ENCODE data around the gene PGAP3.

The PGAP3 gene

DNA sequence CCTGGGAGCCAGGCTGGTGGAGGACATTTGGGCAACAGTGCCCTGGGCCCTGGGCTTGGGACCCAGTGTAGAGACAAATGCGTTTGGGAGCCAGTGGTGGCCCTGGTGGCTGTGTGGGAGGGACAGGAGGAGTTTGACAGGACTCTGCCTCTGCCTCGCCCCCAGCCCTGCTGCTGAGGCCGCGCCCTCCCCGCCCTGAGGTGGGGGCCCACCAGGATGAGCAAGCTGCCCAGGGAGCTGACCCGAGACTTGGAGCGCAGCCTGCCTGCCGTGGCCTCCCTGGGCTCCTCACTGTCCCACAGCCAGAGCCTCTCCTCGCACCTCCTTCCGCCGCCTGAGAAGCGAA is 34.6 kb downstream of the PGAP3 start:
- H3K79me2 ChIP-seq (ENCODE audit: insufficient read depth, low read length) = no peaks in the 10 kb centered on the region
- TF ChIP-seq, protein P1, sequence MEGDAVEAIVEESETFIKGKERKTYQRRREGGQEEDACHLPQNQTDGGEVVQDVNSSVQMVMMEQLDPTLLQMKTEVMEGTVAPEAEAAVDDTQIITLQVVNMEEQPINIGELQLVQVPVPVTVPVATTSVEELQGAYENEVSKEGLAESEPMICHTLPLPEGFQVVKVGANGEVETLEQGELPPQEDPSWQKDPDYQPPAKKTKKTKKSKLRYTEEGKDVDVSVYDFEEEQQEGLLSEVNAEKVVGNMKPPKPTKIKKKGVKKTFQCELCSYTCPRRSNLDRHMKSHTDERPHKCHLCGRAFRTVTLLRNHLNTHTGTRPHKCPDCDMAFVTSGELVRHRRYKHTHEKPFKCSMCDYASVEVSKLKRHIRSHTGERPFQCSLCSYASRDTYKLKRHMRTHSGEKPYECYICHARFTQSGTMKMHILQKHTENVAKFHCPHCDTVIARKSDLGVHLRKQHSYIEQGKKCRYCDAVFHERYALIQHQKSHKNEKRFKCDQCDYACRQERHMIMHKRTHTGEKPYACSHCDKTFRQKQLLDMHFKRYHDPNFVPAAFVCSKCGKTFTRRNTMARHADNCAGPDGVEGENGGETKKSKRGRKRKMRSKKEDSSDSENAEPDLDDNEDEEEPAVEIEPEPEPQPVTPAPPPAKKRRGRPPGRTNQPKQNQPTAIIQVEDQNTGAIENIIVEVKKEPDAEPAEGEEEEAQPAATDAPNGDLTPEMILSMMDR (IDR thresholded peaks at IDR 0.05; ENCODE audit: low read length) = no peak
- no peak for TF ChIP-seq EZH2 (IDR thresholded peaks at IDR 0.05; ENCODE audit: borderline replicate concordance, low read length)
- H3K4me2 ChIP-seq (ENCODE audit: low read length) = no peak overlapping the region
- H3F3A ChIP-seq (ENCODE audit: insufficient read depth, low read length) = no peaks in the 10 kb centered on the region
- no peak overlapping the region for H2AFZ ChIP-seq (ENCODE audit: low read length)
- no peak overlapping the region for H3K4me3 ChIP-seq (ENCODE audit: low read depth, low read length, poor library complexity, severe bottlenecking)
- H3K9ac ChIP-seq (ENCODE audit: low read length) = no peak overlapping the region
- peaks cover 13% of the 10 kb centered on the region for H3K4me1 ChIP-seq (ENCODE audit: insufficient read depth, low read length, severe bottlenecking)
- H3K27me3 ChIP-seq (ENCODE audit: insufficient read depth, low read length) = no peaks in the 10 kb centered on the region
- no peaks in the 10 kb centered on the region for H3K9me3 ChIP-seq (ENCODE audit: low read length)
- H3K36me3 ChIP-seq (ENCODE audit: insufficient read depth, low read length) = peaks cover 5% of the 10 kb centered on the region; the same call in 1 of the 2 replicates
- H4K20me1 ChIP-seq (ENCODE audit: insufficient read depth, low read length) = no peaks in the 10 kb centered on the region
- H3K27ac ChIP-seq (ENCODE audit: low read depth, low read length, poor library complexity, severe bottlenecking) = no peak overlapping the region
- H3K9me2 ChIP-seq (ENCODE audit: low read depth, low read length) = no peaks in the 10 kb centered on the region

DNA sequence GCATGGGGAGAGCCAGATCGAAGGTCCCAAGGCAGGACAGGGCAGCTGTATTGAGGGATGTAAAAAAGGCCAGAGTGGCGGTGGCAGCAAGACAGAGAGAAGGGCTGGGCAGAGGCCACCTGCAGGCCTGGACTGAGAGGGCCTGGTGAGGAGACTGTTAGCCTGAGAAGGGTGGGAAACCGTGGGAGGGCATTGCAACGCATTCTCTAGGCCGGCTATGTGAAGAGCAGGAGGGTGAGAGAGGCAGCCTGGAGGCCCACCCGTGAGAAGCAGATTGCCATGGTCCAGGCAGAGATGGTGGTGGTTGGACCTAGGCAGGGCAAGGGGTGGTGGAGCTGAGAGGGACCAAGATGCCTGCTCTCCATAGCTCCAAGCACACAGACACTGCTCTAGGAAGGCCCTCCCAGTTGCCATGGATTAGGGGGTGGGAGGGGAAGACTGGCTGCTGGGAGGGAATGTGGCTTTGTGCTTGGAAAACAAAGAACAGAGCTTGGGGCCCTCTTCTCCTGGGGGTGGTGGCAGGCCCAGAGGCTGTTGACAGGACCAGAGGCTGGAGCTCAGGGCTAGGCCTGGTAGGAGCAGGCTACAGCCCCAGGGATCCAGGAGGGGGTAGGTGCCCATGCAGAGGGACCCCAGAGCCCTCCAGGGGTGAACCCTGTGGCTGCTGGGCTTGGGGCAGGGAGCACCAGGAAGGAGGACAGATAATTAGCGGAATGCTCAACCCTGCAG is 35.1 kb downstream of the PGAP3 start:
- Histone ChIP-seq H3K4me2 (ENCODE audit: low read length) (no peak overlapping the region), H4K20me1 (ENCODE audit: insufficient read depth, low read length) (no peaks in the 10 kb centered on the region), H3K79me2 (ENCODE audit: insufficient read depth, low read length) (no peaks in the 10 kb centered on the region), H3K4me1 (ENCODE audit: insufficient read depth, low read length, severe bottlenecking) (peaks cover 13% of the 10 kb centered on the region), H3K9ac (ENCODE audit: low read length) (no peak overlapping the region), H3F3A (ENCODE audit: insufficient read depth, low read length) (no peaks in the 10 kb centered on the region), H3K4me3 (ENCODE audit: low read depth, low read length, poor library complexity, severe bottlenecking) (no peak overlapping the region), H3K36me3 (ENCODE audit: insufficient read depth, low read length) (peaks cover 5% of the 10 kb centered on the region; the same call in 1 of the 2 replicates), H2AFZ (ENCODE audit: low read length) (no peak overlapping the region), H3K9me3 (ENCODE audit: low read length) (no peaks in the 10 kb centered on the region), H3K27me3 (ENCODE audit: insufficient read depth, low read length) (no peaks in the 10 kb centered on the region), H3K27ac (ENCODE audit: low read depth, low read length, poor library complexity, severe bottlenecking) (no peak overlapping the region), H3K9me2 (ENCODE audit: low read depth, low read length) (no peaks in the 10 kb centered on the region)
- no peak for TF ChIP-seq EZH2 (IDR thresholded peaks at IDR 0.05; ENCODE audit: borderline replicate concordance, low read length)
- TF ChIP-seq, protein P1 (IDR thresholded peaks at IDR 0.05; ENCODE audit: low read length) = no peak

DNA sequence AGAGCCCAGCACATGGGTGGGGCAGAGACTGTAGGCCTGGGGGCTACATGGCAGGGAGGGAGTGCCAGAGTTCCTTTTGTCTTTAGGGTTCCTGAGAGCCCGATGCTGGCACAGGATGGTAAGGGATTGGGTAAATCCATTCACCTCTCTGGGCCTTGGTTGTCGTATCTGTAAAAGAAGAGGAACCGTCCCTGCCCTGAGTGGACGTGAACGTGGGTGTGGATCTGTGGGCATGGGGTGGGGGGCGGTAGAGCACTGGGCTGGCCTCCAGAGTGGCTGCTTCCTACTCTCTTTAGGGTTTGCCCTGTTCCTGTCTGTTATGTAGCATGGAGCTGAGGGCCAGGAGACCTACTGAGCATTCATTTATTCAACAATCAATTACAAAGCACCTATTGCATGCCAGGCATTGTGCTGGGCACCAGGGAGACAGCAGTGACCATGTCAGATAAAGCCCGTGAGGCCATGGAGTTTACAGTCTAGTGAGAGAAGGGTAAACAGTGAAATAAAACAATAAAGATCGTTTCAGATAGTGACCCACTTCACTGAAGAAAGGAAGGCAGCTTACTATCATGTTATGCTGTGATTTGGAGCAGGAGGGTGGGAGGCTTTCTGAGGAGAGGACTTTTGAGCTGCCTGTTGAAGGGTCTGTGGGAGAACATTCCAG is 35.8 kb downstream of the PGAP3 start:
- H3K4me2 ChIP-seq (ENCODE audit: low read length) = no peak overlapping the region
- H4K20me1 ChIP-seq (ENCODE audit: insufficient read depth, low read length) = no peaks in the 10 kb centered on the region
- no peaks in the 10 kb centered on the region for H3F3A ChIP-seq (ENCODE audit: insufficient read depth, low read length)
- TF ChIP-seq, protein P1 (IDR thresholded peaks at IDR 0.05; ENCODE audit: low read length) = no peak
- H3K27me3 ChIP-seq (ENCODE audit: insufficient read depth, low read length) = no peaks in the 10 kb centered on the region
- H2AFZ ChIP-seq (ENCODE audit: low read length) = no peak overlapping the region
- no peaks in the 10 kb centered on the region for H3K9me2 ChIP-seq (ENCODE audit: low read depth, low read length)
- H3K9ac ChIP-seq (ENCODE audit: low read length) = no peak overlapping the region
- H3K27ac ChIP-seq (ENCODE audit: low read depth, low read length, poor library complexity, severe bottlenecking) = peak overlapping the region; percentile 5
- no peaks in the 10 kb centered on the region for H3K9me3 ChIP-seq (ENCODE audit: low read length)
- no peak overlapping the region for H3K4me3 ChIP-seq (ENCODE audit: low read depth, low read length, poor library complexity, severe bottlenecking)
- H3K79me2 ChIP-seq (ENCODE audit: insufficient read depth, low read length) = no peaks in the 10 kb centered on the region
- H3K36me3 ChIP-seq (ENCODE audit: insufficient read depth, low read length) = peaks cover 5% of the 10 kb centered on the region; the same call in 1 of the 2 replicates
- H3K4me1 ChIP-seq (ENCODE audit: insufficient read depth, low read length, severe bottlenecking) = peaks cover 13% of the 10 kb centered on the region
